Middle frontal gyrus (tissue), 1 donor: Measurements from ENCODE around the gene MIDN.
A peak's percentile ranks its signal among the peaks of the same experiment; 100 is the strongest.

ENCODE experiments used
- DNase-seq: peaks from one replicate; pipeline ENCODE4 v3.0.0-alpha.2; 2015; ENCODE audit warnings: low spot score; ENCODE audit errors: extremely low spot score

MIDN gene

DNA sequence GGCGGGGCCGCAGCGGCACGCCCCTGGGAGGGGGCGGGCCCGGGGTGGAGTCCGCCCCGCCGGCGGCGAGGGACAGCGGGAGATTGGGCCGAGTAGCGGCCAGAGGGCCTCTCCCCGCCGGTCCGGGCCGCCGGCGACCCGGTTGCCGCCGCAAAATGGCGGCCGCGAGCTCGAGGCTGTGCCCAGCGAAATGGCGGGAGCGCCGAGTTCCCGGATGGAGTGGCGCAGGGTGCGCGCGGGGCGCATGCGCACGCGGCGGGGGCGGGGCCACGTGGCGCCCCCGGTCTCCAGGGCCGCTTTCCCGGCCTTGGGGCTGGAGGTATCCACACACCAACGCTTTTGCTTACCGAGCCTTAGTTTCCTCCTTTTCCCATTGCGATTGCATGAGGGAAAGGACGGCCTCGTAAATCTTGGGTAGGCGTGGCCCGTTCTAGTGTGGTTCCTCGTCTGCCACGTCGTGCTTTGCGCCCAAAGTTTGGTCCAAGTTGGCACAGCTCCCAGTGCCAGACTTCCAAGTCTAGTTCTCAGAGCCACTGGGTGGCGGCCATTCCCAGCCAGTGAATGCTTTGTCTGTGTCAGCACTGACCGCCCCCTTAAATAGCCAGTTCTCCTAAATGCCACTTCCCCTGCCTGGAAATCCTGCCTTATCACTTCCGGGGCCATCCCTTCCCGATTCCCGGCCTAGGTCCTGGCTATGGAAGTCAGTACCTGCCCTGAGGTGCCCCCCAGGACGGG, 21.3 kb downstream of the MIDN start:
- peak; percentile 77 for DNase-seq

DNA sequence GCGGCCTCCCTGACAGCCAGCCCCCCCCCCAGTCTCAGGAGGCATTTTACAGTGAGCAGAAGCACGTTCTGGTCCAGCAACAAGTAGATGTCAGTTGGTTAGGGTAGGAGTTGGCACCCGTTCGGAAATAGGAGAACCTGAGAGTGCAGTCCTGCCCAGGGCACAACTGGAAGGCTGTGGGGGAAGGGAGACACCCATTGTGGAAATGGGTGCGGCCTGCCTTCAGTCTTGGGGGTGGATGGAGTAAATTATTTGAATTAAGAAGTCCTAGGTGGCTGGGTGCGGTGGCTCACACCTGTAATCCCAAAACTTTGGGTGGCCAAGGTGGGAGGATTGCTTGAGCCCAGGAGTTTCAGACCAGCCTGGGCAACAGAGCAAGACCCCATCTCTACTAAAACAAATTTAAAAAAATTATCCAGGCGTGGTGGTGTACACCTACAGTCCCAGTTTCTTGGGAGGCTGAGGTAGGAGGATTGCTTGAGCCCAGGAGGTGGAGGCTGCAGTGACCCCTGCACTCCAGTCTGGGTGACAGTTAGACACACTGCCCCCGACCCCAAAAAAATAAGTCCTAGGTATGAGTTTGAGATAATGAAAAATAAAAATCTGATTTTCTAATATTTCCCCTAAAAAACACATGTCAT, 21.9 kb downstream of the MIDN start:
- no peak for DNase-seq

DNA sequence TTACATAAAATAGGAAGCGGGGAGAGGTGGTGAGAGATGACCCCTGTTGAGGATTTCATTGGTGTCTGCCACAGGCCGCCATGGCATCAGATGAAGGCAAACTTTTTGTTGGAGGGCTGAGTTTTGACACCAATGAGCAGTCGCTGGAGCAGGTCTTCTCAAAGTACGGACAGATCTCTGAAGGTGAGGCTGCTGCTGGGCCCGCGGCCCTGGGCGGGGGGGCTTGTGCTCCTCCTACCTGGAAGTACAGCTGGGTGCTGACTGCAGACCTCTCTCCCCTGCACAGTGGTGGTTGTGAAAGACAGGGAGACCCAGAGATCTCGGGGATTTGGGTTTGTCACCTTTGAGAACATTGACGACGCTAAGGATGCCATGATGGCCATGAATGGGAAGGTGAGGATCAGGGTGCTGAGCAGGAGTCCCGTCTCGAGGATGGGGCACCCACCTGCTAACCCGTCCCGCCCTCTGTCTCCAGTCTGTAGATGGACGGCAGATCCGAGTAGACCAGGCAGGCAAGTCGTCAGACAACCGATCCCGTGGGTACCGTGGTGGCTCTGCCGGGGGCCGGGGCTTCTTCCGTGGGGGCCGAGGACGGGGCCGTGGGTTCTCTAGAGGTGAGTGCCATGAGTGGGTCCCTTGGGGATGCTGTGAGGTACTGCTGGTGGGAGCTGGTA, 22.6 kb downstream of the MIDN start:
- no peak for DNase-seq

DNA sequence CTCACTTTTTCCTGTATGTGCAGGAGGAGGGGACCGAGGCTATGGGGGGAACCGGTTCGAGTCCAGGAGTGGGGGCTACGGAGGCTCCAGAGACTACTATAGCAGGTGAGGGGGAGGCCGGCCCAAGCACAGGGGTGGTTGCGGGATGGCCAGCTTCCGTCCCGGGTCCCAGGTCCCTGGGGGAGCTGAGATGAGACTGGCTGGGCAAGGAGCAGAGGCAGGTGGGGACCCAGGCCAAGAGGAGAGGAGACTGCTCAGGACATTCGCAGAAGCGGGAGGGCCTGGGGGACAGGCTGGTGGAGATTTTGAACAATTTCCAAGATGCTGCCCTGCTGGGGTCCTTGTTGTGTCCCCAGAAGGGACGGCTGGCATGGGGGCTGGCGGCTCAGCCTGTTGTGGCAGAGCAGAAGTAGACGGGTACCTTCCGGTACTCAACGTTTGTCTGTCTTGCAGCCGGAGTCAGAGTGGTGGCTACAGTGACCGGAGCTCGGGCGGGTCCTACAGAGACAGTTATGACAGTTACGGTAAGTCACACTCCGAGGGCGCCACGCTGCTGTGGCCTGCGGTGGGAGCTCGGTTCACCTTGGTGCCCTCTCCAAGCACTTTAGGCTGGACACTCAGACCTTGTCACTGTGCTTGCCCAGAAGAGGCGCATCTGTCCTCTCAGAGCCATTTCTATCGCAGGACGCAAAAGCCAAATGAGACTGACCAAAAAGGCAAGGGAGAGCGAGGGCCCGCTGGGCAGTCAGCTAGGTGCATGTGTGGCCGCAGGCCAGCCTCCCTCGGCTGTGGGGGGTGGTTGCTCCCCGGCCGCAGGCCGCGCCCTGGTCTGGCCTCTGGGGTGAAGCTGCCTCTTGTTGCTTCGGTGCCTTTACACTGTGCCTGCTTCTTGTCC, 23.4 kb downstream of the MIDN start:
- no peak for DNase-seq

DNA sequence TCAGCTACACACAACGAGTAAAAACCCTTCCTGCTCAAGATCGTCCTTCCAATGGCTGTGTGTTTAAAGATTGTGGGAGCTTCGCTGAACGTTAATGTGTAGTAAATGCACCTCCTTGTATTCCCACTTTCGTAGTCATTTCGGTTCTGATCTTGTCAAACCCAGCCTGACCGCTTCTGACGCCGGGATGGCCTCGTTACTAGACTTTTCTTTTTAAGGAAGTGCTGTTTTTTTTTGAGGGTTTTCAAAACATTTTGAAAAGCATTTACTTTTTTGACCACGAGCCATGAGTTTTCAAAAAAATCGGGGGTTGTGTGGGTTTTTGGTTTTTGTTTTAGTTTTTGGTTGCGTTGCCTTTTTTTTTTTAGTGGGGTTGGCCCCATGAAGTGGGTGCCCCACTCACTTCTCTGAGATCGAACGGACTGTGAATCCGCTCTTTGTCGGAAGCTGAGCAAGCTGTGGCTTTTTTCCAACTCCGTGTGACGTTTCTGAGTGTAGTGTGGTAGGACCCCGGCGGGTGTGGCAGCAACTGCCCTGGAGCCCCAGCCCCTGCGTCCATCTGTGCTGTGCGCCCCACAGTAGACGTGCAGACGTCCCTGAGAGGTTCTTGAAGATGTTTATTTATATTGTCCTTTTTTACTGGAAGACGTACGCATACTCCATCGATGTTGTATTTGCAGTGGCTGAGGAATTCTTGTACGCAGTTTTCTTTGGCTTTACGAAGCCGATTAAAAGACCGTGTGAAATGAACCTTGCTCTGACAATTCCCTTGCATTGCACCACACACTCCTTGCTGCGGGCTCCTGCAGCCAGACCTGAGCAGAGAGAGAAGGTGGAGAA, 24.3 kb downstream of the MIDN start:
- no peak for DNase-seq

DNA sequence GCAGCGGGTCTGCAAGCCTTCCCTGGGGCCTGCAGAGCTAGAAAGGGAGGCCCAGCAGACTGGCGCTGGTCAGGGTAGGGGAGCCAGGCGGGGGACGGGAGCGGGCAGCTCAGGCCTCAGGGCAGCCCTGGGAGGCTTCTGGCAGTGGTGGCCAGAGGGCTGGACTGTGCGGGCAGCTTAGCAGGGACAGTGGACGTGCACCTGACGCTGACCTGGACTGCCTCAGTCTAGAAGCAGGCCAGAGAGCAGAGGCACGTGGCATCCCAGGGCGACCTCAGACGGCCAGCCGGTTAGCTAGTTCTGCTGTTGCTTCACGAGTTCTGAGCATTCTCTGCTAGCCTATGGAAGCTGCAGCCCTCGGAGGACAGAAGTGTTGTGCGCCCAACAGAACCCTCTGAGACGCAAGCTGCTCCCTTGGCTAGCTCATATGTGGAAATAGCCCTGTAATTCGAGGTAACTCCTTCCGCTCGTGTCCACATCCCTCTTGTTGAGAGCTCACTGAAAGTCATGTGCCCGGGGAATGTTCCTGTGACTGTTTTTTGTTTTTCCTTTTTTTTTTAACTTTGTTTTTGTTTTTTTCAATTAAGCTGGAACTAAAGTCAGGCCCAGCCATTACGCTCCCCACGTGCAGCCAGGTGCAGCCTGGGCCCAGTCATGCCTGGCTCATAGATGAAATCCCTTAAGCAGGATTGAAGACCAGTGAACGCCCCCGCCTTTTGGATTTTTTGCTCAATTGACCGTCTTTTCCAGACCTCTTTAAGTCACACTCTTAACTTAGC, 25.1 kb downstream of the MIDN start:
- DNase-seq, result no peak

DNA sequence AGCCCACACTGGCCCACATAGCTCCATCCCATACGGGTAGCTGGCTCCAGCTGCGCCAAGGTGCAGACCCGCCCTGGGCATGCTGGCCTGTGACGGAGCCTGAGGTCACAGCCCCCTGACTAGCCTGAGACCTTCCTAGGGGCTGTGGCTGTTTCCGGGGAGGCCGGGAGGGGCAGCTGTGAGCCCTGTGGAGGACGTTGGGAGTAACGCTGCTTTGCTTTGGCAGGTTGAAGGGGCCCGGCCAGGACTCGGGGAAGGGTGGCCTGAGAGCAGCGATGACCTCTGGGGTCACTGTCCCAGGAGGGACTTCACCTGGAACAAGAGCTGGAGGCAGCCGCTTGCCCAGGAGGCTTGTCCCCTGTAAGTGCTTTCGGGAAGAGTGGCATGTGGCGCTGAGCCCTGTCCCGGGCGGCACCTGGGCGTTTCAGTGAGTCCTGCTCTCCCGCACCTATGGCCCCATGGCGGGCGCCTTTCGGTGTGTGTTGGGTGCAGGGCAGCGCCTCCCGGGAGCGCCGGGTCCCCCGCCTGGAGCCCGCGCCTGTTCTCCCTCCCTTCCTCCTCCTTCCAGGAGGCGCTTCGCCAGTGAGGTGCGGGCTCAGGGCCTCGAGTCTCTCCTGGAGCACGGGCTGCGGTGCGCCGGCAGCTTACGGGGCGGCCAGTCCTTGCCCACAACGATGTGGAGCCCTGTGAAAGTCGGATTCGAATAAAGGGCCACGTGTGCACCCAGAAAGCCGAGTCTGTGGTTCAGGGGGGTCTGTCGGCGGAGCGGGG, 25.9 kb downstream of the MIDN start:
- DNase-seq, result no peak

DNA sequence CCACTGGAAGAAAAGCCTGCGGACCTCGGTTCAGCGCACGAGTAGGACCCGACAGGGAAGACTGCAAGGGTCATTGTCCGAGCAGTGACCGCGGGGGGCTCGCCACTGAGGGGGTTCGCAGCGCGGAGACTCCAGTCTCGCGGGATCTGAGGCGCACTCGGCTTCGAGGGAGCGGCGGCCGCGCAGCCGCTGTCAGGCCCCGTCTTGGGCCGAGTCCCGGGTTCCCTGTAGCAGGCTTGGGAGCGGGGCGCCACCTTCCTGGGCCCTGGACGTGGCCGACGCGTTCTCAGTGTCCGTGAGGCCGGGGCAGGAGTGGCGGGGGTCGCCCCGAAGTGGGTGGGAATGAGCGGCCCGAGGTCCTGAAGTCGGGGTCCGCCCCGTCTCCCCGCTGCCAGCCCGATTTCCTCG, 26.5 kb downstream of the MIDN start:
- no peak for DNase-seq

DNA sequence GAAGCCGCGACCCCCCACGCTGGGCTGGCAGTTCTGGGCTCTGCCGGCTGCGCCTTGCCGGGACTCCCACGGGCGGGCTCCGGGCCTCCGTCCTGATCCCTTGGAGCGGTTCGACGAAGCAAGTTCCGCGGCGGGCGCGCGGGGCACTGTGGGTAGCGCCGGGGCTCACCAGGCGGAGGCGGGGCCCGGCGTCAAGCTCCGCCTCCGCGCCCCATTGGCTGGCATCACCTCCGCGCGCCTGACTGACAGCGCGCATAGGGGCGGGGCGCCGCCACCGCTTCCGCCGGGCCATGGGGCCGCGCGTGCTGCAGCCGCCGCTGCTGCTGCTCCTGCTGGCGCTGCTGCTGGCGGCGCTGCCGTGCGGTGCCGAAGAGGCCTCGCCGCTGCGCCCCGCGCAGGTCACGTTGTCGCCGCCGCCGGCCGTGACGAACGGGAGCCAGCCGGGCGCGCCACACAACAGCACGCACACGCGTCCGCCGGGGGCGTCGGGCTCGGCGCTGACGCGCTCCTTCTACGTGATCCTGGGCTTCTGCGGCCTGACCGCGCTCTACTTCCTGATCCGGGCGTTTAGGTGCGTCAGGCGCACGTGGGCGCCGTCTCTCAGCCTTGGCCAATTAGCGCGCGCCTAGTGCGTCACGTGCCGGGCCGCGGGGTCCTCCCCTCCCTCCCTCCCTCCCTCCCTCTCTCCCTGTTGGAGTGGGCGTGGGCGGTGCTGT, 27.0 kb downstream of the MIDN start, which contains the start of gene FAM174C:
Gene FAM174C, plus strand, starts transcription at position 271 of the 716 bp plus-strand sequence. Its CDS starts 20 bp downstream, at position 291.
- peak; percentile 93 for DNase-seq

DNA sequence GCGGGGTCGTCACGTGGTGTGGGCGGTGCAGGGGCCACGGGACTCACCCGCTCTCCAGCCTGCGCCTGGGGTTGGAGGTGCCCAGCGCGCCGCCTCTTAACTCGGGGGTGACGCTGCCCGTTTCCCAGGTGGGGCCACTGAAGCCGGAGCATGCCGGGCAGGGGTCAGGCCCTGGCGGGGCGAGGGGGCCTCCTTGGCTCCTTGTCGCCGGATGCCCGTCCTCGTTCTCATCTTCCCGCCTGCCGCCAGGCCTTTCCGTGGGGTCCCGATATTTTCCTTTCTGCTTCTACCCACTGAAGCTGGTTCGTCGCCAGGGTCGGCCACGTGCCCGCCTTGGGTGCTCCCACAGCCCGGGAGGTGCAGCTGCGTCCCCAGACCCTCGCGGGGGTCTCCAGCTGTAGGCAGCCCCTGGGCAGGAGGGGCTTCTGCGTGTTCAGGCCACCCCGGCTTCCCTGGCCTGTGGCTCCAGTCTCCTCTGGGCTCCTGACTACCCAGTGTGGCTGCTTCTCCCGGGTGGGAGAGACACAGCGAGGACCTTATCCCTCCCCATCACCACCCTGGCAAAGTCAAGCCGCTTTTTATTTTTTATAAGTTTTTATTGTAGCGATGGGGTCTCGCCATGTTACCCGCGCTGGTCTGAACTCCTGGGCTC, 27.7 kb downstream of the MIDN start:
- DNase-seq, result no peak

DNA sequence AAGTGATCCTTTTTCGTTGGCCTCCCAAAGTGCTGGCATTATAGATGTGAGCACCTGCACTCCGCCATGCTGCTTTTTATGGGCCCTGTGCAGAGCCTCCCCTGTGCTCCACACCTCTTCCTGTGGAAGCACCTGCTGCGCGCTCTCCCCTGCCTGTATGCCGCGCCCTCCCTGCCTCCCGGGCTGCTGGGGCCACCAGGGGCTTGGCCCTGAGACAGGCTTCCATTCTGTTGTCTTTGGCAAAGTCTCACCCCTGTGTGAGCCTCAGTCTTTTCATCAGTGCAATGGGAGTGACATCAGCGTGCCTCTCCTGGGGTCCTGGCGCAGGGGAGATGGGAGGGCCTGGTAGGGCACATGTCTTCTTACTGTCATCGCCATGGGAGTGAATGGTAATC, 28.2 kb downstream of the MIDN start:
- DNase-seq, result no peak

DNA sequence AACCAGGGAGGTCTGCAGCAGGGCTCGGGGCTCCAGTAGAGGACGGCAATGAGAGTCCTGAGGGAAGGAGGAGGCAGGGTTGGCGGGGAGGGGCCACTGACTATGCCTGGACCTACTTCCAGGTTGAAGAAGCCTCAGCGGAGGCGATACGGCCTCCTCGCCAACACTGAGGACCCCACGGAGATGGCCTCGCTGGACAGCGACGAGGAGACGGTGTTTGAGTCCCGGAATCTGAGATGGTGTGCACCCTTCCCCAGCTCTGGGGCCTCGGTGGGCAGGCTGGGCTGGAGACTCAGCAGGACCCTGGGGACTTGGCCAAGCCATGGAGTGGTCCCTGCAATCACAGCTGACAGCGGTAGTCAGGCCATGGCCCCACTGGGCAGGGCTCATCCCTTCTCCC, 28.7 kb downstream of the MIDN start:
- no peak for DNase-seq

DNA sequence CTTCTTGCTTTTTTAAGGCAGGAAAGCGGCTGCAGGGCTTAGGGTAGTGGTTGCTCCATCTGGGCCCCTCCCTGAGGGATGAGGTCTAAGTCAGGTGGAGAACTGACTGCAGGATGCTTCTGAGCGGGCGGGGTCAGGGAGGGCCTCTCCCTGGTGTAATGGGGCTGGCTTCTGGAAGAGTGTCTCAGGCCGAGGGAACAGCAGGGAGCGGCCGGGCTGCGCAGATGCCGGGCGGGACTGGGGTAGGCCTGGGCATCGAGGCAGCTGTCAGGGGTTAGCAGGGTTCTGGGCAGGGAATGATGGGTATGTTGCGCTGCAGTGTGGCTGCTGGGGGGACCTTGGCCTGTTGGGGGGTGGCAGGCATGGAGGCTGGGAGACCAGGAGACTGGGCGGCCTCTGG, 29.7 kb downstream of the MIDN start:
- DNase-seq, result no peak

DNA sequence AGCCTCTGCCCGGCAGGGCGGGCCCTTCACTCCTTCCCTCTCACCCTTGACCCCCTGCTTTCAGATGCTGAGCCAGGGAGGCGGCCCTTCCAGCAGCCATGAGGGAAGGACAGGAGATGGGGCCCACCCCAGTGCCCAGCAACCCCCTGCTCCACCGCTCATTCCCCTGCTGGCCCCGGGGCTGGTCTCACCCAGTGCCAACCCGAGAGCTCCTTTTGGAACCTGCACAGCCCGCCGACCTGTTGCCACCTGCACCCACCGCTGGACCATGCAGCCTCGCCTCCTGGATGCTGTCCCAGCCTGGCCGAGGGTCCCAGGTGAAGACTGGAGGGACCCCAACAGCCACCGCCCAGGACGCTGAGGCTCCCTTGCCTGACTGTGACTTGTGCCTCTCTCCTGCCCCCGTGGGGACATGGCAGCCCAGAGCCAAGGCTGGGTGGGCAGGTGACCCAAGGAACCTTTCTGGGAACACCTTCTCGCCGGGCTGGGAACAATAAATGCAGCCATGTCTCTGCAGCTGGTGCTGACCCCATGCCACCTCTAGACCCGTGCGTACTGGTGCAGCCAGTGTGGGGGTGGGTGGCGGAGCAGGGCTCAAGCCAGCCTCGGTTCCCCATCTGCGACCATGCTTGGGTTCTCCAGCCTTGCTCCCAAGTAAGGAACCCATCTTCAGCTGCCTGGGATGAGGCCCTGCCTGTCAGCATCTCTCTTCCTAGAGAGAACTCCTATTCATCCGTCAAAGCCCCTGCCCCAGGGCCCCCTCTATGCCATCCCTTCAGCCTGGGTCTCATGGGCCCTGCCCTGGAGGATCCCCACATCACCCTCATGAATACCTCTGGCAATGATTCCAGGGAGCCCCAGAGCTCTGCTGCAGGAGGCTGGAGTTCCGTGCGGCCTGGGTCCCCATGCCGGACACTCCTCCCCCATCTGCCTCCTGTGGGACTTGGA, 30.6 kb downstream of the MIDN start:
- DNase-seq, result no peak

DNA sequence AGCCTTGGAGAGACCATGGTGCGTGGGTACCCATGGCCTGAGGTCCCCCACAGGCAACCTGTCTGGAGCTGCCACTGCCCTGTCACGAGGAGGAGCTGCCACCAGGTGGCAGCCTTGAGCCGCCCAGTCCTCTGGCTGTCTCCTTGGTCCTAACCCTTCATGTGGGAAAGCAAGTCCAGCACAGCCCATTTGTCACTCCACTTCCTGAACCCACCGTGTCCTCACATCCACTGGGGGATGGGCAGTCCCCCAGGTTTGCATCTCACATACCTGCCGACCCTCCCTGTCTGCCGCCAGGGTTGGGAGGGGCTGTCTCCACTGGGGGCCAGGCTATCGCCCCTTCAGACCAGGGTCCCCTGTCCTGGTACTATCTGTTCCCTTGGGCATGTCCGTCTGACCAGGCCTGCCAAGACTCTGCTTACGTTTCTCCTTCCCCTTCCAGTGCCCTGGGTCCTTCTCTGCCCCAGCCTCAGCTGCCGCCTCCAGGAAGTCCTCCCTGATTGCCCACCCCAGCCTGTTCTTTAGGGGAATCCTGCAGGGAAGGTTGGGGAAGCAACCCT, 31.5 kb downstream of the MIDN start:
- DNase-seq, result peak; percentile 69
